ENCODE results near the gene MSI2. TPM values are rescaled to one million over a fixed set of nuclear protein-coding genes. Genes with fewer than 3 reads are reported as not detected.

Gene MSI2
- total and polyA plus RNA-seq, 2 donors (not counting 3 experiments of a cell fraction or from before 2014, with no cell fraction given) = 20.9 to 59.3 TPM

DNA sequence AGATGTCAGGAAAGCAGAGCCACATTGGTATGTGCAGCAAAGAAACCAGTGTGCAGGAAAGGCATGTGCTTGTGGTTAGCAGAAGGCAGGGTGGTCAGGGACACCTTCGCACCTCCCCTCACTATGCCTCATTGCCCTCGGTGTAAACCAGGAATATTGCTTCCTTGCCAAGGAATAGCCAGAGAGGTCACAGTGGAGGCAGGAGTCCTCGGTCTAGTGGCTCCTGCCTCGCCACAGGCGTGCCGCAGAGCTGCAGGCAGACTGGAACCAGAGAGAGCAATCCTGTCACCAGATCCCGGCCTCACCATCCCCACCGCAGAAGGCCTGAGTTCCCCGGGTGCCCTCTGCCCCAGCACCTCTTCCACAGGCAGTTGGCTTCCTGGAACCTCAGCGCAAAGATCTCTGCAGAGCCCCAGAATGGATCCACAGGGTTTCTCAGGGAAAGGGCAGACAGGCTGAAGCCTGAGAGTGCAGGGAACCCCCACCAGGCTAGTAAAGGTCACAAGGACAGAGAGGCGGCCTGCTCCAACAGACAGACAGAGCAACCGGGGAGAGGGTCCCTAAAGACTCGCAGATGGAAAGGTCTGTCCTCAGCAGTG, 467.2 kb downstream of the MSI2 start:
- Histone ChIP-seq H4K20me1 (replicated peaks; ENCODE audit: control insufficient read depth, extremely low read depth, insufficient read depth, low read length) (no peaks in the 10 kb centered on the region), H3K36me3 (ENCODE audit: control insufficient read depth in 2 of 2, extremely low read depth in 1 of 2, insufficient read depth in 2 of 2, low read length in 2 of 2) (no peaks in the 10 kb centered on the region), H3K4me3 (replicated peaks in 1 of 3; ENCODE audit: insufficient read depth in 1 of 3, low read depth in 1 of 3, low read length in 3 of 3) (no peak overlapping the region), H3K4me2 (ENCODE audit: insufficient read depth, low read length) (no peak overlapping the region), H2AFZ (ENCODE audit: low read depth, low read length) (no peak overlapping the region), H3K9ac (replicated peaks; ENCODE audit: extremely low read depth, insufficient read depth, low read length) (no peak overlapping the region), H3K27ac (ENCODE audit: insufficient read depth, low read depth, low read length) (no peak overlapping the region), H3K9me3 (replicated peaks; ENCODE audit: control insufficient read depth, insufficient read depth, low read length) (no peaks in the 10 kb centered on the region), H3K4me1 (ENCODE audit: control insufficient read depth, extremely low read depth, insufficient read depth, low read length) (no peaks in the 10 kb centered on the region), H3K9me1 (replicated peaks; ENCODE audit: control insufficient read depth, extremely low read depth, insufficient read depth, low read length) (no peaks in the 10 kb centered on the region), H3K79me2 (ENCODE audit: control insufficient read depth, insufficient read depth, low read length) (no peaks in the 10 kb centered on the region), H3K27me3 (ENCODE audit: control insufficient read depth in 2 of 2, insufficient read depth in 2 of 2, low read length in 2 of 2) (peaks cover 10 to 15% of the 10 kb centered on the region in 2 experiments)
- no peak for FAIRE-seq
- CTCF ChIA-PET = interaction anchor here (1.2 to 1.6 kb wide), 2 partner anchors 24 to 481 kb away, joined by 3 to 6 read pairs; no protein-coding TSS in a partner anchor
- TF ChIP-seq GATA2 (IDR thresholded peaks at IDR 0.05; ENCODE audit: insufficient read depth, insufficient read length, low read depth, low read length) (no peak), MYC (IDR thresholded peaks at IDR 0.05; ENCODE audit: low read depth, low read length) (no peak), FOS (IDR thresholded peaks at IDR 0.05; ENCODE audit: borderline replicate concordance, insufficient read depth, low read length) (no peak), JUN (IDR thresholded peaks at IDR 0.05; ENCODE audit: borderline replicate concordance, insufficient read depth, insufficient read length, low read depth) (no peak), POLR2AphosphoS5 (IDR thresholded peaks at IDR 0.05; ENCODE audit: insufficient read depth, low read depth, low read length) (no peak), EZH2 (IDR thresholded peaks at IDR 0.05; ENCODE audit: borderline replicate concordance, low read depth, low read length, severe bottlenecking) (no peak), POLR2A (IDR thresholded peaks at IDR 0.05; ENCODE audit: low read depth, low read length) (no peak)
- TF ChIP-seq, protein P1, sequence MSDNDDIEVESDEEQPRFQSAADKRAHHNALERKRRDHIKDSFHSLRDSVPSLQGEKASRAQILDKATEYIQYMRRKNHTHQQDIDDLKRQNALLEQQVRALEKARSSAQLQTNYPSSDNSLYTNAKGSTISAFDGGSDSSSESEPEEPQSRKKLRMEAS (IDR thresholded peaks at IDR 0.05; ENCODE audit: insufficient read depth, insufficient read length) = no peak
- TF ChIP-seq, protein P2, sequence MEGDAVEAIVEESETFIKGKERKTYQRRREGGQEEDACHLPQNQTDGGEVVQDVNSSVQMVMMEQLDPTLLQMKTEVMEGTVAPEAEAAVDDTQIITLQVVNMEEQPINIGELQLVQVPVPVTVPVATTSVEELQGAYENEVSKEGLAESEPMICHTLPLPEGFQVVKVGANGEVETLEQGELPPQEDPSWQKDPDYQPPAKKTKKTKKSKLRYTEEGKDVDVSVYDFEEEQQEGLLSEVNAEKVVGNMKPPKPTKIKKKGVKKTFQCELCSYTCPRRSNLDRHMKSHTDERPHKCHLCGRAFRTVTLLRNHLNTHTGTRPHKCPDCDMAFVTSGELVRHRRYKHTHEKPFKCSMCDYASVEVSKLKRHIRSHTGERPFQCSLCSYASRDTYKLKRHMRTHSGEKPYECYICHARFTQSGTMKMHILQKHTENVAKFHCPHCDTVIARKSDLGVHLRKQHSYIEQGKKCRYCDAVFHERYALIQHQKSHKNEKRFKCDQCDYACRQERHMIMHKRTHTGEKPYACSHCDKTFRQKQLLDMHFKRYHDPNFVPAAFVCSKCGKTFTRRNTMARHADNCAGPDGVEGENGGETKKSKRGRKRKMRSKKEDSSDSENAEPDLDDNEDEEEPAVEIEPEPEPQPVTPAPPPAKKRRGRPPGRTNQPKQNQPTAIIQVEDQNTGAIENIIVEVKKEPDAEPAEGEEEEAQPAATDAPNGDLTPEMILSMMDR (IDR thresholded peaks at IDR 0.05; ENCODE audit: extremely low read depth in 1 of 2, insufficient read depth in 1 of 2, low read depth in 1 of 2, low read length in 2 of 2) = no peak
- POLR2A ChIA-PET = no interaction called here
- DNase-seq (ENCODE audit: low read depth, low spot score) = no peak
- dilution Hi-C loops (cut with MboI; ENCODE audit: extremely low pct_ligation_motif_present, low sequenced_read_pairs) (no loop called here), intact Hi-C loops (cut with micrococcal nuclease) (no loop called here)
- no TSS peak for BruUV-seq (replicated peaks)

Measured in endothelial cell of umbilical vein (primary cell).